Hepatocyte (in vitro differentiated cells): ENCODE data around the gene ZDHHC14.

Experiments
- EZH2 ChIP-seq: fragments of 200-600 bp; sonication (generic); IDR thresholded peaks from 2 replicates; pipeline ENCODE4 v1.6.1; 2016; ENCODE audit warnings: antibody characterized with exemption, mild to moderate bottlenecking, borderline replicate concordance
- EZH2phosphoT487 ChIP-seq: fragments of 200-600 bp; sonication (generic); IDR thresholded peaks from one replicate; pipeline ENCODE4 v1.6.1; 2018; ENCODE audit warnings: antibody characterized with exemption, mild to moderate bottlenecking, low read depth, moderate library complexity; ENCODE audit not compliant: unreplicated experiment, severe bottlenecking
- TF ChIP-seq, protein P1 (sequence below): fragments of 200-600 bp; sonication (generic); IDR thresholded peaks from 2 replicates; pipeline ENCODE4 v1.5.1; 2016; ENCODE audit warnings: antibody characterized with exemption, mild to moderate bottlenecking; ENCODE audit not compliant: poor library complexity

DNA sequence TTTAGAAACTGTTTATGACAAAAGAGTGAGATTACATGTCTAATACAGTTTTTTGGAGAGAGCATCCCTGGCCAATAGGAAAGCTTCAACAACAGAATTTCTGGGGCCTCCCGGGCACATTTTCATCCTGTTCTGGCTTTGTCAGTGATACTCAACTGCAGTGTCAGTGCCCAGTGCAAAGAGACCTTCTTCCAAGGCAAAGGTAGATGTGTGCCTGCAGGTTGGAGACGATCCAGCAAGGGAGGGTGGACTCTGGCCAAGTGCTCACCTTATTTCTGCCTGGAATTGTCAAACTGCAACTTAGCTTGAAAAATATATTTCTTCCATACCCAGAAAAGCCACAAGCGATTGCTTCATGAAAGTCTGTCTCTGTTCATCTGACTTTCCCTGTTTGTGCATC is 230.4 kb downstream of the ZDHHC14 start:
- TF ChIP-seq, protein P1, sequence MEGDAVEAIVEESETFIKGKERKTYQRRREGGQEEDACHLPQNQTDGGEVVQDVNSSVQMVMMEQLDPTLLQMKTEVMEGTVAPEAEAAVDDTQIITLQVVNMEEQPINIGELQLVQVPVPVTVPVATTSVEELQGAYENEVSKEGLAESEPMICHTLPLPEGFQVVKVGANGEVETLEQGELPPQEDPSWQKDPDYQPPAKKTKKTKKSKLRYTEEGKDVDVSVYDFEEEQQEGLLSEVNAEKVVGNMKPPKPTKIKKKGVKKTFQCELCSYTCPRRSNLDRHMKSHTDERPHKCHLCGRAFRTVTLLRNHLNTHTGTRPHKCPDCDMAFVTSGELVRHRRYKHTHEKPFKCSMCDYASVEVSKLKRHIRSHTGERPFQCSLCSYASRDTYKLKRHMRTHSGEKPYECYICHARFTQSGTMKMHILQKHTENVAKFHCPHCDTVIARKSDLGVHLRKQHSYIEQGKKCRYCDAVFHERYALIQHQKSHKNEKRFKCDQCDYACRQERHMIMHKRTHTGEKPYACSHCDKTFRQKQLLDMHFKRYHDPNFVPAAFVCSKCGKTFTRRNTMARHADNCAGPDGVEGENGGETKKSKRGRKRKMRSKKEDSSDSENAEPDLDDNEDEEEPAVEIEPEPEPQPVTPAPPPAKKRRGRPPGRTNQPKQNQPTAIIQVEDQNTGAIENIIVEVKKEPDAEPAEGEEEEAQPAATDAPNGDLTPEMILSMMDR, result no peak
- TF ChIP-seq EZH2 (no peak), EZH2phosphoT487 (no peak)
